Measurements from ENCODE around the gene SHLD2. TPM values are rescaled to one million over a fixed set of nuclear protein-coding genes. Genes with fewer than 3 reads are reported as not detected.
"Not testable (repeated sequence)": the region's sequence is repeated elsewhere in the genome, so short reads cannot be mapped to it uniquely, and the experiment has no call there.

The SHLD2 gene
- total RNA-seq, 2 donors from 2014 or later: 19.2 to 43.3 TPM

GRCh38 chr10:87143109-87143418, 48.1 kb downstream of the SHLD2 start:
- H3K27me3 Mint-ChIP-seq; DNase-seq (ENCODE audit: low spot score); ATAC-seq; H3K27ac Mint-ChIP-seq; H3K9me3 Mint-ChIP-seq; H3K36me3 Mint-ChIP-seq; H3K4me3 Mint-ChIP-seq; H3K4me1 Mint-ChIP-seq (ENCODE audit: low read depth in 2 of 2): not testable (repeated sequence)

DNA sequence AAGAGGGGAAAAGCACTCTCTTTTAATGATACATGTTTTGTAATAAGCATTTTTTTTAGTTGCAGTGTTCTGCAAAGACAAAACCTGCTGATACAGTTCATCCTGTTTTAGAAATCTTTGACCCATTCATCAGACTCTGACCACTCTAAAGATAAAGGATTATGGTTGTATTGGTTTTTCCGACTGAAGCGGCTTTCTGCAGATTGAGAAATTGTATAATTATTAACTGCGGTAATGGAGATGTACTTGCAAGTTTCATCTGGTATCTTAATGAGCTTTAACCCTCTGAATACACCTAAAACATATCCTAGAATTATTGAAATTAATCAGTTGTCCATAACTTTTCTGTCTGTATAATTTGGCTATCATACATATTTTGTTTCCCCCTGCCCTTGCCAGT, 50.6 kb downstream of the SHLD2 start:
- H3K4me3 Mint-ChIP-seq; ATAC-seq; H3K9me3 Mint-ChIP-seq; DNase-seq (ENCODE audit: low spot score); H3K4me1 Mint-ChIP-seq (ENCODE audit: low read depth in 2 of 2); H3K36me3 Mint-ChIP-seq; H3K27ac Mint-ChIP-seq; H3K27me3 Mint-ChIP-seq: not testable (repeated sequence)

- H3K9me3 Mint-ChIP-seq; H3K27ac Mint-ChIP-seq; DNase-seq (ENCODE audit: low spot score); H3K27me3 Mint-ChIP-seq; H3K4me3 Mint-ChIP-seq; H3K4me1 Mint-ChIP-seq (ENCODE audit: low read depth in 2 of 2); ATAC-seq; H3K36me3 Mint-ChIP-seq: not testable (repeated sequence)
Measured at GRCh38 chr10:87149020-87149609, 54.1 kb downstream of the SHLD2 start.

DNA sequence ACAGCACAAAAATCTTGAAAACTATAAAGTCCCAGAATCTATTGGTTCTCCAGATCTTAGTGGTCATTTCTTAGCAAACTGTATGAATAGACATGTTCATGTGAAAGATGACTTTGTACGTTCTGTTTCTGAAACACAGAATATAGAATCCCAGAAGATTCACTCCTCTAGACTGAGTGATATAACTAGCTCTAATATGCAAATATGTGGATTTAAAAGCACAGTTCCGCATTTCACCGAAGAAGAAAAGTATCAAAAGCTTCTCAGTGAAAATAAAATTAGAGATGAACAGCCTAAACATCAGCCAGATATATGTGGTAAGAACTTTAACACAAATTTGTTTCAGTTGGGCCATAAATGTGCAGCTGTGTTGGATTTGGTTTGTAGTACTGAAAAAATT, 56.5 kb downstream of the SHLD2 start:
- DNase-seq (ENCODE audit: low spot score); H3K4me3 Mint-ChIP-seq; H3K4me1 Mint-ChIP-seq (ENCODE audit: low read depth in 2 of 2); H3K9me3 Mint-ChIP-seq; ATAC-seq; H3K36me3 Mint-ChIP-seq; H3K27ac Mint-ChIP-seq; H3K27me3 Mint-ChIP-seq: not testable (repeated sequence)

DNA sequence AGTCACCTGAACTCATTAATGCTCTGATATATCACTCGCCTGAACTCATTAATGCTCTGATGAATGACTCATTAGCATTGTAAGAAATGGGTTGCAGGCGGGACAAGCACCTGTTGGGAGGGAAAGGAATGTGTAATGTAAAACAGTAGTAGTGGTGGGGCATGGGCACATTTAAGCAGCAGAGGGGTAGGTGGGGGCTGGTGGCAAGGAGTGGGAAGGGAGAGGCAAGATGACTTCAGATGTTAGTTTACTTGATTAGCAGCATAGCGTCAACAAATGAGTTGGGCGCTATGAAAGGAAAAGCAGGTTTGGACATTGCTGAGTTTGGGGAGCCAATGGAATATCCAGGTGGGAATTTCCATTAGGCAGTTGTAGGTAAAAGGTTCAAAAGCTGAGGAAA, 61.8 kb downstream of the SHLD2 start:
- H3K27ac Mint-ChIP-seq; H3K36me3 Mint-ChIP-seq; ATAC-seq; H3K4me3 Mint-ChIP-seq; H3K27me3 Mint-ChIP-seq; H3K4me1 Mint-ChIP-seq (ENCODE audit: low read depth in 2 of 2); H3K9me3 Mint-ChIP-seq; DNase-seq (ENCODE audit: low spot score): not testable (repeated sequence)

DNA sequence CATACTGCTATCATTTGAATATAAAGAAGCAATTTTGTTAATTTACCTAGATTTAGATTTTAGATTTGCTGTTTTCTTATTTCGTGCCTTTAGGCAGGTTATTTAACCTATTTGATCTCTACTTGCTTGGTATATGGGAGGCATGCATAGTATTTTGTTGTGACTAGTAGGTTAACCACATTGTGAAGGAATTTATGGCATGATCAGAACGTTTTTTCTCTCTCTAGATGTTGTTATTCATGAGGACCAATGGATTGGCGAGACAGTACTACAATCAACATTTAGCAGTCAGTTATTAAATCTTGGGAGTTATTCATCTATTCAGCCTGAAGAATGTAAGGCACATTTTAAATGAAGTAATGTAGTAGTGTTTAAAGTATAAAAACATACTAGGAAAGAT, 62.8 kb downstream of the SHLD2 start:
- not testable (repeated sequence) for H3K4me3 Mint-ChIP-seq; DNase-seq (ENCODE audit: low spot score); H3K9me3 Mint-ChIP-seq; ATAC-seq; H3K27ac Mint-ChIP-seq; H3K4me1 Mint-ChIP-seq (ENCODE audit: low read depth in 2 of 2); H3K36me3 Mint-ChIP-seq; H3K27me3 Mint-ChIP-seq

DNA sequence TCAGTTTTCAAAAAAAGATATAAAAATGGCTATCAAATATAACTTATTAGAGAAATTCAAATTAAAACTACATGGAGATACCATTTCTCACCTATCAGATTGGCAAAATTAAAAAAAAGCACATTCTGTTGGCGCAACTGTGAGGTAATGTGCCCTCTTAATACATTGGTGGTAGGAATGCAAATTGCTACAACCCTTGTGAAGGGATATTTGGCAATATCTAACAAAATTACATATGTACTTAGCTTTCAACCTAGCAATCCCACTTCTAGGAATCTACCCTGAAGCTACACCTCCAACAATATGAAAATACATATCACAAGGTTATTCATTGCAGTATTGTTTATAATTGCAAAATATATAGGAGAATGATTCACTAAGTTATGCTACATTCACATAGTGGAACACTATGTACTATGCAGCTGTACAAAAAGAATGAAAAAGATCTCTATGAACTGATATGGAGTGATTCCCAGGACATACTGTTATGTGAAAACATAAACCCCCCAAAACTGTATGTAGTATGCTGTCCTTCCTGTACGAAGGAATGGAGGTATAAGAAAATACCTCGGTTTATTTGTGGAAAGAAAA, 67.8 kb downstream of the SHLD2 start:
- H3K36me3 Mint-ChIP-seq; DNase-seq (ENCODE audit: low spot score); H3K27me3 Mint-ChIP-seq; H3K4me3 Mint-ChIP-seq; ATAC-seq; H3K27ac Mint-ChIP-seq; H3K9me3 Mint-ChIP-seq; H3K4me1 Mint-ChIP-seq (ENCODE audit: low read depth in 2 of 2): not testable (repeated sequence)

GRCh38 chr10:87163414-87163813, 68.4 kb downstream of the SHLD2 start:
- not testable (repeated sequence) for H3K4me3 Mint-ChIP-seq; H3K27me3 Mint-ChIP-seq; ATAC-seq; DNase-seq (ENCODE audit: low spot score); H3K9me3 Mint-ChIP-seq; H3K4me1 Mint-ChIP-seq (ENCODE audit: low read depth in 2 of 2); H3K36me3 Mint-ChIP-seq; H3K27ac Mint-ChIP-seq

DNA sequence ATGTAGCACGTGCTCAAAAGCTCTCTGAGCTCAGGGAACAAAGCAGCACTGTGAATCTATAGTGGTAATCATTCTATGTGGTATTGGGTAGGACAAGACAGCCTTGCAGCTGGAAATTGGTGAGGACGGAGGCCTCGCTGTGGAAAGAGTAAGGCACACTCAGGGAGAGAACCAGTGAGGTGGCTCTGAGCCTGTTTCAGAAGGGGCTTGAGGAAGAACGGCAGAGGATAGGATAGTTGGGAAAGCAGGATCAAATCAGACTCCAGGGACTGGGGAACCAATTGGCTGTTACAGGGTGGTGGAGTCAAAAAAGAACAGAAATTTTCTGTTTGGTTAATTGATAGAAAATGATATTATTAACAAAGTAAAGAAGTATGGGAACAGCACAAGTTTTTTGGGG, 74.9 kb downstream of the SHLD2 start:
- not testable (repeated sequence) for H3K9me3 Mint-ChIP-seq; H3K27ac Mint-ChIP-seq; H3K4me1 Mint-ChIP-seq (ENCODE audit: low read depth in 2 of 2); H3K27me3 Mint-ChIP-seq; H3K36me3 Mint-ChIP-seq; H3K4me3 Mint-ChIP-seq; ATAC-seq; DNase-seq (ENCODE audit: low spot score)

DNA sequence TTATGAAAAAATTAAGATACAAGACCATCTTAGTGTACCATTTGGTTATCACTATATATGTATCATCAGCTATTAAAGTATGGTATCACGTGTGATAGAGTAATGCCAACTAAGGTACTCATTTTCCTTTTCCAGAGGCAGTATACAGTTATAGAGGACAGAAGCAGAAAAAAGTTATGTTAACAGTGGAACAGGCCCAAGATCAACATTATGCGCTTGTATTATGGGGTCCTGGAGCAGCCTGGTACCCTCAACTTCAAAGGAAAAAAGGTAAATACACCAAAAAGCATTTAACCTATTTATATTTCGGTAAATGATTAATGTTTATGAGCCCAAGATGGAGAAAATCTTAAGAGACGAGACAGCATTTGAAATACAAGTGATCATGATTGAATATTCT, 75.7 kb downstream of the SHLD2 start:
- not testable (repeated sequence) for H3K36me3 Mint-ChIP-seq; ATAC-seq; H3K9me3 Mint-ChIP-seq; H3K4me3 Mint-ChIP-seq; H3K27ac Mint-ChIP-seq; H3K27me3 Mint-ChIP-seq; DNase-seq (ENCODE audit: low spot score); H3K4me1 Mint-ChIP-seq (ENCODE audit: low read depth in 2 of 2)

GRCh38 chr10:87171670-87172069, 76.7 kb downstream of the SHLD2 start:
- not testable (repeated sequence) for H3K27ac Mint-ChIP-seq; H3K4me1 Mint-ChIP-seq (ENCODE audit: low read depth in 2 of 2); H3K27me3 Mint-ChIP-seq; H3K9me3 Mint-ChIP-seq; H3K4me3 Mint-ChIP-seq; H3K36me3 Mint-ChIP-seq; ATAC-seq; DNase-seq (ENCODE audit: low spot score)

GRCh38 chr10:87172178-87172577, 77.2 kb downstream of the SHLD2 start:
- not testable (repeated sequence) for H3K27me3 Mint-ChIP-seq; H3K27ac Mint-ChIP-seq; DNase-seq (ENCODE audit: low spot score); H3K4me1 Mint-ChIP-seq (ENCODE audit: low read depth in 2 of 2); H3K36me3 Mint-ChIP-seq; H3K9me3 Mint-ChIP-seq; ATAC-seq; H3K4me3 Mint-ChIP-seq

- ATAC-seq; H3K36me3 Mint-ChIP-seq; DNase-seq (ENCODE audit: low spot score); H3K9me3 Mint-ChIP-seq; H3K27me3 Mint-ChIP-seq; H3K27ac Mint-ChIP-seq; H3K4me3 Mint-ChIP-seq; H3K4me1 Mint-ChIP-seq (ENCODE audit: low read depth in 2 of 2): not testable (repeated sequence)
Measured at GRCh38 chr10:87177587-87177986, 82.6 kb downstream of the SHLD2 start.

DNA sequence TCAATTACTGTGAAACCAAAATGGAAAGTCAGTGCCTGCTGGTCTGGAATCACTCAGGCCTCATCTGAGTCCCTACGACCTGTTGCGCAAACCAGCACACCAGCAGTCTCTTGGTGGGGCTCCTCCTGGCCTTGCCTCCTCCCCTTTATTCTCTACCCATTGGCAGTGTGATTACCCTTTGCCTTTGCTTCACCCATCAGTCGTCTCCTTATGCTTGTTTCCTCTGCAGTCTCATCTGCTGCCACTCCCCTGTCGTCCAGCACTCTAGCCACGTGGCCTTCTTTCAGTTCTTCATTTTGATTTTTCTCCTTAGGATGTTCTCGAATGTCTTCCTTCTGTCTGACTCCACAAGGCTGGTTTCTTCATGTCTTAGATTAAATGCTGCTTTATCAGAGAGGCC, 89.4 kb downstream of the SHLD2 start:
- not testable (repeated sequence) for H3K27me3 Mint-ChIP-seq; H3K4me1 Mint-ChIP-seq (ENCODE audit: low read depth in 2 of 2); H3K9me3 Mint-ChIP-seq; ATAC-seq; H3K27ac Mint-ChIP-seq; H3K4me3 Mint-ChIP-seq; DNase-seq (ENCODE audit: low spot score)
- H3K36me3 Mint-ChIP-seq: peaks cover 28% of the 10 kb centered on the region

- ATAC-seq; H3K4me1 Mint-ChIP-seq (ENCODE audit: low read depth in 2 of 2); H3K27me3 Mint-ChIP-seq; H3K4me3 Mint-ChIP-seq; H3K27ac Mint-ChIP-seq; H3K9me3 Mint-ChIP-seq; DNase-seq (ENCODE audit: low spot score): not testable (repeated sequence)
- peaks cover 28% of the 10 kb centered on the region for H3K36me3 Mint-ChIP-seq
Measured at GRCh38 chr10:87186016-87186415, 91.0 kb downstream of the SHLD2 start.
